A673 (cell line): ENCODE measurements around the gene MAST3. TPM values are rescaled to one million over a fixed set of nuclear protein-coding genes. Genes with fewer than 3 reads are reported as not detected.

Experiments used
- BruUV-seq: library from RNA; stranded (reverse); fragments of 400-500 nt; replicated peaks from 2 replicates; lab custom pipeline; 2021; lab: Mats Ljungman, UMichigan
- CTCF ChIA-PET: fragments of 300-600 bp; sonication (Branson Sonifier 250); formaldehyde crosslinking; loops from one replicate; lab custom pipeline; 2022; ENCODE audit warnings: antibody characterized with exemption; lab: Charles Lee
- POLR2A ChIA-PET: fragments of 300-600 bp; sonication (Branson Sonifier 250); formaldehyde crosslinking; loops from one replicate; lab custom pipeline; 2022; ENCODE audit warnings: antibody characterized with exemption; ENCODE audit not compliant: low non-redundant PET; lab: Charles Lee
- DNase-seq: peaks from one replicate; pipeline ENCODE4 v3.0.0-alpha.2; 2015; ENCODE audit warnings: low spot score
- H3K27ac ChIP-seq: fragments of 200-600 bp; sonication (generic); 2 replicates; pipeline ENCODE4 v1.5.1; 2016; ENCODE audit warnings: mixed run types, low read depth, mild to moderate bottlenecking, mixed read lengths, antibody characterized with exemption, low read length; ENCODE audit not compliant: poor library complexity, severe bottlenecking
- H3K27me3 ChIP-seq: fragments of 200-600 bp; sonication (generic); replicated peaks from 2 replicates; pipeline ENCODE4 v1.6.1; 2017; ENCODE audit warnings: mixed run types, low read depth, mild to moderate bottlenecking, mixed read lengths, antibody characterized with exemption, low read length; ENCODE audit not compliant: insufficient read depth, poor library complexity
- H3K36me3 ChIP-seq: fragments of 200-600 bp; sonication (generic); 2 replicates; pipeline ENCODE4 v1.6.1; 2016; ENCODE audit warnings: mixed run types, mild to moderate bottlenecking, mixed read lengths, antibody characterized with exemption, low read length; ENCODE audit not compliant: insufficient read depth, poor library complexity, severe bottlenecking
- H3K4me1 ChIP-seq: fragments of 200-600 bp; sonication (generic); 2 replicates; pipeline ENCODE4 v1.6.1; 2017; ENCODE audit warnings: mixed run types, mild to moderate bottlenecking, mixed read lengths, antibody characterized with exemption, low read length; ENCODE audit not compliant: insufficient read depth, poor library complexity, severe bottlenecking
- H3K4me3 ChIP-seq: fragments of 200-600 bp; sonication (generic); 2 replicates; pipeline ENCODE4 v1.5.1; 2016; ENCODE audit warnings: low read depth, mixed run types, mild to moderate bottlenecking, mixed read lengths, low read length; ENCODE audit not compliant: poor library complexity, severe bottlenecking
- H3K9me3 ChIP-seq: fragments of 200-600 bp; sonication (generic); 2 replicates; pipeline ENCODE4 v1.6.1; 2016; ENCODE audit warnings: mixed run types, low read depth, mild to moderate bottlenecking, mixed read lengths, antibody characterized with exemption, low read length; ENCODE audit not compliant: poor library complexity, severe bottlenecking
- CTCF ChIP-seq: fragments of 300-800, 200-600 bp; sonication (generic); conservative IDR thresholded peaks from 2 replicates; pipeline ENCODE4 v1.5.1; 2017; ENCODE audit warnings: low read depth, mild to moderate bottlenecking, antibody characterized with exemption, low read length, moderate library complexity, mixed read lengths
- EZH2 ChIP-seq: fragments of 200-600 bp; sonication (generic); IDR thresholded peaks from 2 replicates; pipeline ENCODE4 v1.6.1; 2017; ENCODE audit warnings: borderline replicate concordance, low read depth, mild to moderate bottlenecking, mixed read lengths, antibody characterized with exemption, low read length; ENCODE audit not compliant: poor library complexity, severe bottlenecking
- intact Hi-C: fragments of 100-400 bp; cut with micrococcal nuclease; formaldehyde crosslinking; loops from one replicate; pipeline ENCODE4 v1.10.0; 2022; ENCODE audit not compliant: unreplicated experiment
- total RNA-seq: library from RNA; stranded (reverse); gene quantifications from 2 replicates; pipeline ENCODE4 v1.2.3, GENCODE V29; 2021

The MAST3 gene
- total RNA-seq, 1 experiment from 2014 or later = 5.1 TPM

DNA sequence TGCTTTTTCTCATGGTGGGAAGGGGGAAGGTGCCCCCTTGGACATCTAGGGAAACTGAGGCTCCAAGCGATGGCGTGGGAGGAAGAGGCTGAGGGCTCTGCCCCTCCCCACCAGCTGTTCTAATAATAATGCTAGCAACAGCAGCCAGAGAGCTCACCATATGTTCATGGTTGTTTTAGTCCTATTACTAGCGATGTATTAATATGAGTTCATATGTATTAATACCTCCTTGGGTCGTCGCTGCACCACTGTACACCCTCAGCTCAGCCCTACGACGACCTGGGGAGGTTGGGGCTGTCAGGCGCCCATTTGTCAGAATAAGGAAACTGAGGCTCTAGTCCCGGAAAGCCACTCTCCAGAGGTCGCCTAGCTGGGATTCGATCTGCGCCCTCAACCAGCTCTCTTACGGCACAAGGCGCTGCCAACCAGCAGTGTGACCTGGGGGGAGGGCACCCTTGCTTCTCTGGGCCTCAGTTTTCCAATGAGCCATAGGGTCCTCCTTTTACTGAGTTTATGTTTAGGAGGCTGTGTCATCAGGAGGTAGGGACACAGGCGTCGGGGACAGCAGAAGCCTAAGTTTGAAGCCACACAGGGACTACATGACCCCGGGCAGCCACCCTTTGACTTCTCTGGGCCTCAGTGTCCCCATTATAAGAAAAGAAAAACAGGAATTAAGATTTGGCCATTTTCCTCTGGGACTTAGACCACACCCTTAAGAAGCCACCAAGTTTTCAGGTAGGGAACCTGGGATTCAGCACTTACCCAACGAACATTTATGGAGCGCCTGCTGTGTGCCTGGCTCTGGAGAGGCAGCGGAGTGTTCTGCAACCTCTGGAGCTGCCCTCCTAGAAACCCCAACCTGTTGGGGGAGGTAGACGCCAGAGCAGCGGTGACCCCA is 664 bp downstream of the MAST3 start:
- Histone ChIP-seq H3K9me3 (no peaks in the 10 kb centered on the region), H3K4me3 (peak overlapping the region; percentile 58), H3K27me3 (peaks cover 6% of the 10 kb centered on the region), H3K27ac (no peak overlapping the region), H3K36me3 (no peaks in the 10 kb centered on the region), H3K4me1 (peaks cover 16% of the 10 kb centered on the region)
- ChIA-PET CTCF (interaction anchor here (1.4 kb wide), 1 partner anchor 15 kb away, joined by 3 read pairs; no protein-coding TSS in a partner anchor), POLR2A (no interaction called here)
- DNase-seq = no peak
- intact Hi-C loops = no loop called here
- TF ChIP-seq EZH2 (no peak), CTCF (no peak)
- BruUV-seq = no TSS peak

GRCh38 chr19:18098891-18099622 is 1.5 kb downstream of the MAST3 start:
- POLR2A ChIA-PET = no interaction called here

GRCh38 chr19:18099623-18099995 is 2.0 kb downstream of the MAST3 start:
- ChIA-PET POLR2A (no interaction called here), CTCF (no interaction called here)
- Histone ChIP-seq H3K4me1 (peaks cover 20% of the 10 kb centered on the region), H3K27ac (no peak overlapping the region), H3K9me3 (no peaks in the 10 kb centered on the region), H3K4me3 (no peak overlapping the region), H3K36me3 (no peaks in the 10 kb centered on the region), H3K27me3 (peaks cover 6% of the 10 kb centered on the region)
- intact Hi-C loops = no loop called here
- TF ChIP-seq CTCF = no peak
- no peak for TF ChIP-seq EZH2
- no peak for DNase-seq
- no TSS peak for BruUV-seq

More at GRCh38 chr19:18098891-18099622, 1.5 kb downstream of the MAST3 start:
- Histone ChIP-seq H3K4me1 (peaks cover 17% of the 10 kb centered on the region), H3K9me3 (no peaks in the 10 kb centered on the region), H3K27me3 (peaks cover 6% of the 10 kb centered on the region), H3K36me3 (no peaks in the 10 kb centered on the region), H3K27ac (no peak overlapping the region), H3K4me3 (no peak overlapping the region)
- no peak for TF ChIP-seq CTCF
- TF ChIP-seq EZH2 = no peak
- CTCF ChIA-PET = no interaction called here
- intact Hi-C loops = no loop called here
- BruUV-seq = no TSS peak
- no peak for DNase-seq
